Transverse colon (tissue), 4 donors: ENCODE results near the gene SIX3. TPM values are rescaled to one million over a fixed set of nuclear protein-coding genes. Genes with fewer than 3 reads are reported as not detected.
A peak's percentile ranks its signal among the peaks of the same experiment; 100 is the strongest.

Experiments
- DNase-seq: peaks from one replicate; pipeline ENCODE4 v3.0.0-alpha.2; 2019
- H3K27ac ChIP-seq, 4 donors: fragments of 200-600 bp; sonication (generic); 2 replicates each; pipeline ENCODE4 v1.5.1; 2016 to 2018; ENCODE audit warnings: inconsistent platforms in 4 of 4
- H3K27me3 ChIP-seq: fragments of 200-600 bp; sonication (generic); 2 replicates; pipeline ENCODE4 v1.5.1; 2017; ENCODE audit warnings: inconsistent platforms
- H3K36me3 ChIP-seq, 4 donors: fragments of 200-600 bp; sonication (generic); 2 replicates each; pipeline ENCODE4 v1.5.1; 2017 to 2019; ENCODE audit warnings: inconsistent platforms in 4 of 4
- H3K4me1 ChIP-seq, 4 donors: fragments of 200-600 bp; sonication (generic); 2 replicates each; pipeline ENCODE4 v1.5.1; 2017 to 2020; ENCODE audit warnings: inconsistent platforms in 4 of 4
- H3K4me3 ChIP-seq, 4 donors: fragments of 200-600 bp; sonication (generic); 1 replicate in 1 of 4; 2 replicates in 3 of 4; pipeline versions ENCODE4 v1.5.1 to v1.6.1; 2017 to 2019; ENCODE audit warnings: inconsistent platforms in 4 of 4
- H3K9me3 ChIP-seq, 2 donors: fragments of 200-600 bp; sonication (generic); 2 replicates each; pipeline ENCODE4 v1.5.1; 2017 to 2019; ENCODE audit warnings: inconsistent platforms in 2 of 2
- CTCF ChIP-seq, 5 experiments: fragments of 200-600 bp in 3 of 5; fragments of 450-650 bp in 2 of 5; sonication (generic) in 3 of 5; IDR thresholded peaks; 1 replicate in 2 of 5; 2 replicates in 3 of 5; pipeline ENCODE4 v1.5.1; 2016 to 2017; ENCODE audit warnings: antibody characterized with exemption in 5 of 5, inconsistent platforms in 3 of 5, mild to moderate bottlenecking in 2 of 5, moderate library complexity in 1 of 5
- EP300 ChIP-seq: sonication (generic); formaldehyde crosslinking; IDR thresholded peaks from one replicate; pipeline ENCODE4 v1.6.1; 2017; ENCODE audit warnings: antibody characterized with exemption, low read depth
- POLR2A ChIP-seq: fragments of 450-650 bp; IDR thresholded peaks from one replicate; pipeline ENCODE4 v1.6.1; 2016; ENCODE audit warnings: antibody characterized with exemption, mild to moderate bottlenecking, moderate library complexity
- POLR2AphosphoS5 ChIP-seq, 3 donors: sonication (generic); formaldehyde crosslinking; IDR thresholded peaks; one replicate each; pipeline ENCODE4 v1.6.1; 2016; ENCODE audit warnings: antibody characterized with exemption in 3 of 3
- WGBS, 2 donors: methylation state at CpG; one replicate each; pipeline ENCODE4 v1.1.5; 2018; ENCODE audit warnings: low coverage in 1 of 2; 5-methylcytosine and 5-hydroxymethylcytosine counted together
- in situ Hi-C, 4 donors: fragments of 200-750 bp; cut with MboI; loops; one replicate each; pipeline versions ENCODE4 v1.15.0 to v1.15.1; 2017; ENCODE audit warnings: low sequenced_read_pairs in 3 of 4, low pct_ligation_motif_present in 1 of 4, low pct_unique_long_range_greater_than_20kb in 1 of 4
- intact Hi-C: fragments of 100-400 bp; cut with DNase I; formaldehyde crosslinking; loops from one replicate; pipeline ENCODE4 v1.15.1; 2023; ENCODE audit warnings: low total_unique reads
- total RNA-seq, 4 donors: library from RNA; depleted of rRNA; stranded (reverse); fragments of >200 nt; gene quantifications; one replicate each; pipeline ENCODE4 v1.1.0, GENCODE V29; 2016

The SIX3 gene
- total RNA-seq, 4 donors from 2014 or later, result not detected

GRCh38 chr2:44934983-44935728 is 6.3 kb upstream of the SIX3 start:
- no peak for DNase-seq
- intact Hi-C loops (no loop called here), in situ Hi-C loops (no loop called here)
- WGBS, 2 donors, result 0 to 3% methylated on average over 7 to 48 of the region's 48 CpGs
- Histone ChIP-seq H3K36me3 (no peaks in the 10 kb centered on the region), H3K27ac (no peak overlapping the region), H3K4me1 (peaks cover 14 to 55% (median 35%) of the 10 kb centered on the region in 4 donors), H3K27me3 (peaks cover 100% of the 10 kb centered on the region), H3K9me3 (no peaks in the 10 kb centered on the region), H3K4me3 (peak overlapping the region in 1 of 4 donors; percentile 11)
- TF ChIP-seq POLR2A (no peak), EP300 (no peak), CTCF (IDR thresholded peaks at IDR 0.05) (no peak), POLR2AphosphoS5 (IDR thresholded peaks at IDR 0.05) (no peak)

- Histone ChIP-seq H3K36me3 (no peaks in the 10 kb centered on the region), H3K27ac (no peak overlapping the region), H3K4me3 (peak overlapping the region in 1 of 4 donors; percentile 11), H3K27me3 (peaks cover 100% of the 10 kb centered on the region), H3K9me3 (no peaks in the 10 kb centered on the region), H3K4me1 (peaks cover 14 to 55% (median 35%) of the 10 kb centered on the region in 4 donors)
- WGBS, 2 donors, result 9% methylated on average over 25 of the region's 27 CpGs; no CpG with 5 or more reads in 1 of the 2 donors
- in situ Hi-C loops (no loop called here), intact Hi-C loops (no loop called here)
- no peak for DNase-seq
- no peak for TF ChIP-seq POLR2AphosphoS5 (IDR thresholded peaks at IDR 0.05)
- TF ChIP-seq EP300, result no peak
- no peak for TF ChIP-seq POLR2A
- no peak for TF ChIP-seq CTCF (IDR thresholded peaks at IDR 0.05)
Observed at GRCh38 chr2:44935729-44936098, 5.8 kb upstream of the SIX3 start.

GRCh38 chr2:44936275-44936674 is 5.2 kb upstream of the SIX3 start:
- TF ChIP-seq CTCF (IDR thresholded peaks at IDR 0.05), result no peak
- TF ChIP-seq POLR2AphosphoS5 (IDR thresholded peaks at IDR 0.05), result no peak
- TF ChIP-seq POLR2A, result no peak
- no peak for TF ChIP-seq EP300
- Histone ChIP-seq H3K4me1 (peaks cover 14 to 59% (median 40%) of the 10 kb centered on the region in 4 donors), H3K27me3 (peaks cover 100% of the 10 kb centered on the region), H3K36me3 (no peaks in the 10 kb centered on the region), H3K4me3 (no peak overlapping the region), H3K9me3 (no peaks in the 10 kb centered on the region), H3K27ac (no peak overlapping the region)
- in situ Hi-C loops (no loop called here), intact Hi-C loops (no loop called here)
- WGBS, 2 donors, result 20% methylated on average over 6 of the region's 6 CpGs; no CpG with 5 or more reads in 1 of the 2 donors
- DNase-seq, result no peak

GRCh38 chr2:44936715-44937687 is 4.5 kb upstream of the SIX3 start:
- in situ Hi-C loops, result no loop called here
- H3K27me3 ChIP-seq, result peaks cover 100% of the 10 kb centered on the region
- H3K27ac ChIP-seq, result no peak overlapping the region
- no peak for TF ChIP-seq POLR2AphosphoS5 (IDR thresholded peaks at IDR 0.05)
- no peak for TF ChIP-seq CTCF (IDR thresholded peaks at IDR 0.05)
- TF ChIP-seq POLR2A, result no peak
- H3K9me3 ChIP-seq, result no peaks in the 10 kb centered on the region
- no peak for DNase-seq
- intact Hi-C loops, result no loop called here
- 21% methylated on average over 22 of the region's 22 CpGs; no CpG with 5 or more reads in 1 of the 2 donors for WGBS, 2 donors
- H3K4me1 ChIP-seq, result peaks cover 14 to 67% (median 46%) of the 10 kb centered on the region in 4 donors
- H3K36me3 ChIP-seq, result no peaks in the 10 kb centered on the region
- H3K4me3 ChIP-seq, result peak overlapping the region in 1 of 4 donors; percentile 22
